PC-9 (cell line): ENCODE results near the gene CHRNA4.

Experiments used
- EZH2 ChIP-seq: fragments of 200-600 bp; sonication (generic); IDR thresholded peaks from 2 replicates; pipeline ENCODE4 v1.8.0; 2017; ENCODE audit warnings: antibody characterized with exemption, low read depth
- TF ChIP-seq, protein P1 (sequence below): fragments of 200-600 bp; sonication (generic); conservative IDR thresholded peaks from 2 replicates; pipeline ENCODE4 v1.6.1; 2017; ENCODE audit warnings: mixed run types, antibody characterized with exemption, mild to moderate bottlenecking, moderate library complexity

DNA sequence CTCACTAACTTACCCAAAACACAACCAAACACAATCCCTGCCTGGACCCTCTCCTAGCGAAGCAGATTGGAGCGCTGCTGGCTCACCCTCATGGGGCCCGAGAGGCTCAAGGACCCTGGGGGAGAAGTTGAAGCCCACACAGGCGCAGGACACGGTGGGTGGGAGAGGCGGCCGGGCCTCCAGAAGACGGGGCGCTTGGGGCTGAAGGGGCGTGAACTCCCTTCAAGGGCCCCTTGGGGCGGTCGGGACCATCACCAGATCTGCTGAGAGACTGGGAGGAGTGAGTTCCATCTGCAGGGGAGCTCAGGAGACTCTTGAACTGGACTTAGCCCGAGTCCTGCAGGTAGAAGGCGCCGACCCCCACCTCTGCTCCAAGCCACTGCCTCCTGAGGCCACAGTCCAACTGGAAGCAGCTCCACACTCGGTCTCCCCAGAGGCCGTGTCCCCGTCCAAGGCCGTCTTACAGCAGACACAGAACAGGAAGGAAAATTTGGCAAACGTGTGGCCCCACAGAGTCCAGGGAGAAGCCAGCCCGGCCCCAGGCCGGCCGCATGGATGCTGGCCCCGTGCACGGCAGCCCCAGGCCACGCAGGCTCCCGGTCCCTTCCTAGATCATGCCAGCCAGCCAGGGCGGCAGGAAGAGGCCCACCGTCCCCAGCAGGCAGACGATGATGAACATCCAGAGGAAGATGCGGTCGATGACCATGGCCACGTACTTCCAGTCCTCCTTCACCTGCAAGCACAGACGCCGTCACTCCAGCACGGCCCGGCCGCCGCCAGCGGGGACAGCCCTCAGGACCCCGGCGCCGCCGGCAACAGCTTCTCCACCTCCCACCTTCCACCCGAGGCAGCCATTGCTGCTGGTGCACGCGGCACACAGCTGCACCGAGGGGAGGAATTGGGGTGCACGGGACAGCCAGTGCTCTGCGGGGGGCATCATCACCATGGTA, 14.7 kb downstream of the CHRNA4 start:
- TF ChIP-seq, protein P1, sequence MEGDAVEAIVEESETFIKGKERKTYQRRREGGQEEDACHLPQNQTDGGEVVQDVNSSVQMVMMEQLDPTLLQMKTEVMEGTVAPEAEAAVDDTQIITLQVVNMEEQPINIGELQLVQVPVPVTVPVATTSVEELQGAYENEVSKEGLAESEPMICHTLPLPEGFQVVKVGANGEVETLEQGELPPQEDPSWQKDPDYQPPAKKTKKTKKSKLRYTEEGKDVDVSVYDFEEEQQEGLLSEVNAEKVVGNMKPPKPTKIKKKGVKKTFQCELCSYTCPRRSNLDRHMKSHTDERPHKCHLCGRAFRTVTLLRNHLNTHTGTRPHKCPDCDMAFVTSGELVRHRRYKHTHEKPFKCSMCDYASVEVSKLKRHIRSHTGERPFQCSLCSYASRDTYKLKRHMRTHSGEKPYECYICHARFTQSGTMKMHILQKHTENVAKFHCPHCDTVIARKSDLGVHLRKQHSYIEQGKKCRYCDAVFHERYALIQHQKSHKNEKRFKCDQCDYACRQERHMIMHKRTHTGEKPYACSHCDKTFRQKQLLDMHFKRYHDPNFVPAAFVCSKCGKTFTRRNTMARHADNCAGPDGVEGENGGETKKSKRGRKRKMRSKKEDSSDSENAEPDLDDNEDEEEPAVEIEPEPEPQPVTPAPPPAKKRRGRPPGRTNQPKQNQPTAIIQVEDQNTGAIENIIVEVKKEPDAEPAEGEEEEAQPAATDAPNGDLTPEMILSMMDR: no peak
- 0 out of 2 replicates have a peak, but pooled peaks have one; percentile 58 for TF ChIP-seq EZH2
